ENCODE measurements around the gene ZCCHC7. TPM values are rescaled to one million over a fixed set of nuclear protein-coding genes. Genes with fewer than 3 reads are reported as not detected.

The ZCCHC7 gene
- total RNA-seq (2022; extraction: Qiagen RNA extraction), result 12.5 to 14.3 TPM (median 13.2 TPM) in 5 replicates

GRCh38 chr9:37119907-37120842 is at the start of gene ZCCHC7:
Gene ZCCHC7, plus strand, starts transcription at chr9:37120574.

Other genes with a start within 250 kb of the ZCCHC7 start
- gene PAX5, start 86.3 kb upstream of the ZCCHC7 start, total RNA-seq (2022; extraction: Qiagen RNA extraction), result 0.01 to 0.07 TPM (median 0.05 TPM) in 4 of 5 replicates, not detected in the other

Measured in A549 treated with dexamethasone at 1 μM for 4 hours (cell line).